ENCODE results near the gene UCHL5.
"Not testable (repeated sequence)": the region's sequence is repeated elsewhere in the genome, so short reads cannot be mapped to it uniquely, and the experiment has no call there.

The UCHL5 gene

DNA sequence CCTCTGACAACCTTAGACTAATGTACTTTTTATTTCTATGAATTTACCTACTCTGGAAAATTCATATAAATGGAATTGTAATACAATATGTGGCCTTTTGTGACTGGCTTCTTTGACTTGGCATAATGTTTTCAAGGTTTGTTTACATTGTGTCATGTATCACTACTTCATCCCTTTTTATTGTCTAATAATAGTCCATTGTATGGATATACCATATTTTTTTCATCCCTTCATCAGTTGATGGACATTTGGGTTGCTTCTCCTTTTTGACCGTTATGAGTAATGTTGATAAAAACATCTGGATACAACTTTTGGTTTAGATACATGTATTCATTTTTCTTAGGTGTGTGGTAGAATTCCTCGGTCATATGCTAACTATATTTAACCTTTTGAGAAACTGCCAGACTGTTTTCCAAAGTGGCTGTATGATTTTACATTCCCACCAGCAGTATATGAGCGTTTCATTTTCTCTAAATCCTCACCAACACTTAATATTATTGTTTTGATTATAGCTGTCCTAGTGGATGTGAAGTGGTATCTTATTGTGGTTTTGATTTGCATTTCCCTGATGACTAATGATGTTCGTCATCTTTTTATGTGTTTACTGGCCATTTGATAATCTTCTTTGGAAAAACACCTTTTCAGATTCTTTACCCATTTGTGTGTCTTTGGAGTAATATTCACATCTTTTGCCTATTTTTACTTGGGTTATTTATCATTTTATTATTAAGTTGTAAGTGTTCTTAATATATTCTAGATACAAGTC, 3.7 kb upstream of the UCHL5 start:
- FAIRE-seq = no peak

DNA sequence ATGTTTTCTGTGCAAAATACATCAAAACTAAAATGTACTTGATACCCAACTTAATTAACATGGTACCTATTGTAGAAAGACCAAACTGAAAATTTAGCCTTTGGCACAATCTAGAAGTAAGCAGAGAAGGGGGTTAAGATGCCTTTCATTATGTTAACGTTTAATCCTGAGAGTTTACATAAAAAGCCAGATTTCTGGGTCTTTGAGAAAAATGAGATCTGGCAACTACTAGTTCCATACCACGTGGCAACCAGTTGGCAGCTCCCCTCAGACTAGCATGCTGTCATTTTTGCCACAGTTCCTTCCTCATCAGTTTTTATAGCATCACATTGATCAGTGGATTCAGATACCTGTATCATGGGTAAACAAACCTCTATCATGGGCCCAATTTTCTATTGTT, 1.8 kb upstream of the UCHL5 start:
- no peak for FAIRE-seq

DNA sequence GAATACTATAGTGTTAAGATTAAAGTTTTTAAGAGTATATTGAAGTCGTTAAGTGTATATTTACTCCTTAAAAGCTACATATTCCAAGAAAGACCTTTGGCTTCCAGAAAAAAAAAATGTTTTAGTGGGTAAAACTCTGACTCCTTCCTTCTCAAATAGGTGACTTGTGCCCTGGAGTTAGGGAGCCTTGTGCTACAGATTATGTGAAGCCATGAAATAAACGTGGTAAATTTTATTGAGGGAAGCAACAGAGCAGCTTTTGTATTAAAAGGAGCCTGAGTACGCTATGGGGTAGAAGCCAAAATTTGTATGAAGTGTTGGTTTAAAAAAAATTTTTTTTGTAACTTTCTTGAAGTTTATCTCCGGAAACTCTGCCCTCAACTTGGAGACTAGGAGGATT, 1.2 kb upstream of the UCHL5 start:
- FAIRE-seq = no peak

DNA sequence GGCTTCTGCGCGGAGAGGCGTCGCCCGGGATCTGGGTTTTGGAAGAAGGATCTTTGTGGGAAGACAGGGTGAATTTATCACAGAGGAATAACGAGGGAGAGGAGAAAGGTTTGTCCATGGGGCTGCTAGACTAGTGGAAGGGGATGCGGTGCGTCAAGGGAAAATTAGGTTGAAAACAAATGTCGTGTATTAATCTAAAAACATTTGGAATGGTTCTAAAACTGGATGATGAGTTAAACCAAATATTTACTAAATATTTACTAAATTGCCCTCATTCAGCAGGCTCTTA, 899 bp upstream of the UCHL5 start:
- peak; percentile 19 for FAIRE-seq

DNA sequence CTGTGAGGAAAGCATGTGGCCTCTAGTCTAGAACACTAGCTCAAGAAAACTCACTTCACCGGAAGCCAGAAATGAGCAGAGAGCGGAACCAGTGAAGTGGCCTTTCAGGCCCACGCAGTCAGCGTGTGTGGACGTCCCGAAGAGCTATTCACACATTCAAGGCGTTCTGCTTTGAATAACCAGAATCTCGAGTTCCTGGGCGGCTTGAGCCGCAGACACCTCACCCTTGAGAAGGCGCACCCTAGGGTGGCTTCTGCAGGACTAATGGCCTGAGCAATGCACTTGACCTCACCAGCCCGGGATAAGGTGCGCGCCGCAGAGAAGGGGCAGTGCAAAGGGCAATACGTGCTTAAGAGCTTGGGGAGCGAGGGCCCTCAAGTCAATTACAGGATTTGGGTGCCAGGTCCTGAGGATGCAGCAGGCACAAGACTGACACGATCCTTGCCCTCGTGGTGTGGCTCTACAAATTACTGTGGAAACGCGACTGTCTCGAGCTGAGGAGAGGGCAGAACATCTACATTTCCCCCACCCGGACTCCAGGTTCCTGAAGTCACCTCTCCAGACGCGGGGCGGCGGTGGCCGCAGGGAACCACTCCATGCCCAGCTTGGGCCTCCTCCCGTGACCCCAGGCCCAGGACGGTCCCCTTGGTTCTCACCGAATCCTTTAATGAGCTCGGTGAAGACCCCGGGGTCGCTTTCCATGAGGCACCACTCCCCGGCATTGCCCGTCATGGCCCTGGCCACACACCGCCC, 455 bp downstream of the UCHL5 start:
- FAIRE-seq = no peak

DNA sequence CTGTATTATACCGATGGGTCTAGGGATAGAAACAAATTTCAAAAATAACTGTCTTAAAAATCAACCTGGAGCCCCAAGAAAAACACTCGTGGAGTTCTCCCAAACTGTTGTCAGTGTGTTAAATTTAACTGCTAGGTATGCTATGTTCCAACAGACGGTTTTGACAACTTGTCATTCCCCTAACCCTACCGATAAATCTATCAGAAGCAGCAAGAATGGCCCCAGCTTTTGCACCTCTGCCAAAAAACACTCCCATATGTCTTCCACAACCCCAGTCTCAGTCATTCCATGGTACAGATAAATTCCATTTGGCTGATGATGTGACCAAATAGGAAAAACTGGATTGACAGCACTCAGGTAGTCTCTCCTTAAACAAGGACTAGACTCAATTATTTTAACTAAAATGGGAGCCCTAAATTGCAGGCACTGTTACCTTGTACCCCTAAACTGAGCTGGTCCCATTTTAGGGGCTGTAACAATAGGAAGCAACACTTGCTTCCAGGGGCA, 4.9 kb downstream of the UCHL5 start:
- FAIRE-seq = no peak

DNA sequence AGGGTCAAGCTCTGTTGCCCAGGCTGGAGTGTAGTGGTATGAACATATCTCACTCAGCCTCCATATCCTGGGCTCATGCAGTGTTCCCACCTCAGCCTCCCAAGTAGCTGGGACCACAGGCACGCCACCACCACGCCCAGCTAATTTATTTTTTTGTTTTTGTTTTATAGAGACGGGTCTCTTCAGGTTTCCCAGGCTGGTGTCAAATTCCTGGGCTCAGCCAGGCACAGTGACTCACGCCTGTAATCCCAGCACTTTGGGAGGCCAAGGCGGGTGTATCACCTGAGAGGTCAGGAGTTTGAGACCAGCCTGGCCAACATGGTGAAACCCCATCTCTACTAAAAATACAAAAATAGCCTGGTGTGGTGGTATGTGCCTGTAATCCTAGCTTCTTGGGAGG, 10.2 kb downstream of the UCHL5 start:
- FAIRE-seq = not testable (repeated sequence)

DNA sequence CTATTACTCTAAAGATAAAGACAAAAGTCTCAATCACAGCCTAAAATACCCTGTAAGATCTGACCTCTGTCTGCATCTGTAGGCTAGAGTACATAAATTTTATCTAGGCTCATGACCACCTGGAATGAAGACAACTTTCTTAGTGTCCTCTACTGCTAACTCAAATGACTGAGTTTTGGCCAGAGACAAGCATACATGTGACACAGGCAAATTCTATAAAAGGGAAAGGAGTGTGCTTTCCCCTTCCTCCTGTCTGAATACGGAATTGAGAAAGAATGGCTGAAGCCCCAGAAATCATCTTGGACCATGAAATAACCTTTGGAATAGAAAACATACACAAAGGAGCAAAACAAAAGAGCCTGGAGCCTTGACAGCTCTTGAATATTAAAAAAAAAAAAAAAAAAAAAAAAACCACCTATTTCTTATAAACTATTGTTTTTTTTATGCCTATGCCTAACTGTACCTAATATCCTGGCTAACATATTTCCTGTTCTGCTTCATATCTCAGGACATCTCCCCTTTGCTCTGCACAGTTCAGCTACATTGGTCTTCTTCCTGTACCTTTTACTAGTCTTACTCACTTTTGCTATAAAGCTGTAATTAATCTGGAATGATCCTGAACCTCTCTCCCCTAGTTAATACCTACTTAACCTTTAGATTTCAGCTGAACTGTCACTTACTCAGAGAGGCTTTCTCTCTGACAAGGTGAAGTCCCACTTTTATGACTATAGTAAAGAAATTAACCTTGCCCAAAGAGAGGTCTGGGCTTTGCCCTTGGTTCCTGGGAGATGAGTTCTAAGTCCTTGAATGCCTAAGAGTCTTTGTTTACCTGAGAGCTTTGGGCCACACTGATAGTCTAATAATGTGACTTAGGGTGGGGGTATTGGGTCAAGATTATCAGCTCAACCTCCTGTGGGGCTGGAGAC, 16.1 kb downstream of the UCHL5 start:
- FAIRE-seq = no peak

DNA sequence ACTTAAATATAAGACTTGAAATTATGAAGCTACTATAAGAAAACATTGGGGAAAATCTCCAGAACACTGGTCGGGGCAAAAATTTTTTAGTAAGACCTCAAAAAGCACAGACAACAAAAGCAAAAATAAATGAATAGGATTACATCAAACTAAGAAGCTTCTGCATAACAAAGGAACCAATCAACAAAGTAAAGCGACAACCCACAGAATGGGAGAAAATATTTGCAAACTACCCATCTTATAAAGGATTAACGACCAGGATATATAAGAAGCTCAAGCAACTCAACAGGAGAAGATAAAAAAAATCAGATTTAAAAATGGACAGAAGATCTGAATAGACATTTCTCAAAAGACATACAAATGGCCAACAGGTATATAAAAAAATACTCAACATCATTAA, 19.1 kb downstream of the UCHL5 start:
- FAIRE-seq = no peak

DNA sequence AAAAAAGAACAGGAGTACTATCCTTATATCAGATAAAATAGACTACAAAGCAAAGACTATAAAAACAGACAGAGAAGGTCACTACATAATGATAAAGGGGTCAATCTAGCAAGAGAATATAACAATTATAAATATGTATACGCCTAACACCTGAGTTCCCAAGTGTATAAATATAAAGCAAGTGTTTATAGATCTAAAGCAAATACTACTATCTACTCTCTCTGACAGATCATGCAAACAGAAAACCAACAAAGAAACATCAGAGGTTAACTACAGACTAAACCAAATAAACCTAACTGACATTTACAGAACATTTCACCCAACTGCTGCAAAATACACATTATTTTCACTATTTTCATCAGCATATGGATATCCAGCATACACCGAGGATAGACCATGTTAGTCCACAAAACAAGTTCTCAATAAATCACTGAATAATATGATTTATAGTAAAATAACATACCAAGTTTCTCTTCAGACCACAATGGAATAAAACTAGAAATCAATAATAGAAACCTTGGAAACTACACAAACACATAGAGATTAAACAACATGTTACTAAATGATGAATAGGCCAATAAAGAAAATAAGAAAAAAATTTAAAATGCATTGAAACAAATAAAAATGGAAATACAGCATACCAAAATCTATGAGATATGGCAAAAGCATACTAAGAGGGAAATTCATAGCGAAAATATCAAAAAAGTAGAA, 22.7 kb downstream of the UCHL5 start:
- peak; percentile 71 for FAIRE-seq

DNA sequence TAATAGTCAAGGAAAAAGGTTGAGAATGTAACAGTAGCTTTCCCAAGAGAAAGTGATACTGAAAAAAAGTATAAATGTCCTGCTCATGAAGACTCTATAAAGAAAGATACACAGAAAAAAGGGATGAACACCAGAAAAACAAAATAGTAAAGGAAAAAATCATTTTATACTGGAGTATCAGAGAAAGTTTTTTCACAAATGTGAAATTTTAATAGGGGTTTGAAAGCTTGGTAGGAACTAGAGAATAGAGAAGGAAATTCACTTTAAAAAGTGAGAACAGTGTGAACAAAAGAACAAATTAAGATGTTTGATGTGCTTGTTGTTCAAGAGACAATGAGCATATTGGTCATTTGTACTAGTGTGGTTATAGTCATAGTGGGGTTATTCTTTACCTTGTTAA, 25.6 kb downstream of the UCHL5 start:
- FAIRE-seq = no peak

DNA sequence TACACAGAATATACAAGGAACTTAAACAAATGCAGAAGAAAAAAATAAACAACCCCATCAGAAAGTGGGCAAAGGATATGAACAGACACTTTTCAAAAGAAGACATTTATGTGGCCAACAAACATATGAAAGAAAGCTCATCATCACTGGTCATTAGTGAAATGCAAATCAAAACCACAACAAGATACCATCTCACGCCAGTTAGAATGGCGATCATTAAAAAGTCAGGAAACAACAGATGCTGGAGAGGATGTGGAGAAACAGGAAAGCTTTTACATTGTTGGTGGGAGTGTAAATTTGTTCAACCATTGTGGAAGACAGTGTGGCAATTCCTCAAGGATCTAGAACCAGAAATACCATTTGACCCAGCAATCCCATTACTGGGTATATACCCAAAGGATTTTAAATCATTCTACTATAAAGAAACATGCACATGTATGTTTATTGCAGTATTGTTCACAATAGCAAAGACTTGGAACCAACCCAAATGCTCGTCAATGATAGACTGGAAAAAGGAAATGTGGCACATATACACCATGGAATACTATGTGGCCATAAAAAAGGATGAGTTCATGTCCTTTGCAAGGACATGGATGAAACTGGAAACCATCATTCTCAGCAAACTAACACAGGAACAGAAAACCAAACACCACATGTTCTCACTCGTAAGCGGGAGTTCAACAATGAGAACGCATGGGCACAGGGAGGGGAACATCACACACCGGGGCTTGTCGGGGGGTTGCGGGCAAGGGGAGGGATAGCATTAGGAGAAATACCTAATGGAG, 26.3 kb downstream of the UCHL5 start:
- not testable (repeated sequence) for FAIRE-seq

DNA sequence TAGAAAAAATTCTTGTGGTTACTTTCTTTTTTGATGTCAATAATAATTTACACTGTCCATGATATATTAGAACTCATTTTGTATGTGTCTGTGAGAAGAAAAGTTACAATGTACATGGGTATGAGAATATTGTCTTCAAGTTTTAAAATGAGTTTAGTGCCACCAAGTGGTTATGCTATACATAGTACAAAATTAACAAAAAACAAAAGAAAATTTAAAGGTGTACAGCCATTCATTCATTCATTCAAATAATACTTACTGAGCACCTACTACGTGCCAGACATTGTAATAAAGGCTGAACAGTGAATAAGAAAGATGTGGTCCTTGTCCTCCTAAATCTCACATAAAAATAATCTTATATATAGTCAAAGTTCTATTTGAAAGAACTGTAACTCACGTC, 27.7 kb downstream of the UCHL5 start:
- peak; percentile 97 for FAIRE-seq

DNA sequence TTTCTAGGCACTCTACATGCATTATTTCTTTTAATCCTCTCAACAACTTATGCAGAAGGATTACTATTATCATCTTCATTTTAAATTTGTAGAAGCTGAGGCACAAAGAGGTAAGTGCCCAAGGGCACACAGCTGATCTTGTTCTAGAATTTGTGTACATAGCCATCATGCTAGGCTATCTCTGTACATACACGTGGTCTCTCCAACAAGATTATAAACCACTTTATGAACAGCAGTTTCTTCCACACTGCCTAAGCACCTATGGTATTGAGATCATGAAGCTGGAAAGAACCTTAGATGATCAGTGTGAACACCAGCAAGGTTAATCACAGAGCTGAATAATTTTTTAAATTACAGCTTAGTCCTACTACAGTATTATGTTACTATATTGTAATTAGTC, 28.9 kb downstream of the UCHL5 start:
- no peak for FAIRE-seq

DNA sequence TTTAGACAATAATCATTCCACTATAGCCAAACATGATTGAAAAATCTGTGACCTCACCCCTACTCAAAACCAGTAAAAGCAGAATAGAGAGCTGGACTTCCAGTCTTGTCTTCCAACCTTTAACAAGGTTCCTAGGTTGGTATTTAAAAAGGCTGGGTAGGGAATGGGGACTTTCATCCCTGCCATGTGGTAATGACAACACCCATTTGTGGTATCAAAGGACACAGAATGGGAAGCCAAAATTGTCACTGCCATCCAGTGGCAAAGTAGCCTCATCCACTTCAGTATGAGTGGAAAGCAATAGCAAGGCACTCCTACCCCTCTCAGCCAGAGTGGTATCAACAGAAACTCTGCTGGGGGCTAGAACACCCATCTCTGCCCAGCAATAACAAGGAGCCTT, 33.9 kb downstream of the UCHL5 start:
- FAIRE-seq = no peak

DNA sequence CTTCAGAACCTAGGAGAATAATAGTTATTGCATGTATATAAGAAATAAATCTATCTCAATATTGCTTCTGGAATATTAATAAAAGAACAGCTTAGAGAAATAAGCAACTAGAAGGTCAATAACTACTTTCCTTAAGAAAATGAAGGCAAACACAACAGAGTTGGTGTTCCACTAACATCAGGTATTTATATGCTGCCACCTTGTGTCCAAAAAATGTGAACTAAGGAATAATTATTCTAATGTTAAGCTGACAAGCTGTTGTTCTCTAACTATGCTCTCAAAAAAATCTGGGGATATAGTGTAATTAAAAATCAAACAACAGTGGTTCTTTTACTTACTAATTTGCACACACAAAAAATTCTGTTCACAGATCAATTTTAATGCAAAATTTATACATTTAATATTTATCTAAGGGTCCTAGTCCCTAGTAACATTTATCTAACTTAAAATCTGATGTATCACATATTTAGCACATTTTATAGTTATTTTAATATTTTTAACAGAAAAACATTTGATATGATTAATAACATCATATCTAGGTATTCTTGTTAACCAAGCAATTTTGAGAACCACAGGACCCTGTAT, 39.6 kb downstream of the UCHL5 start:
- FAIRE-seq = peak; percentile 99

DNA sequence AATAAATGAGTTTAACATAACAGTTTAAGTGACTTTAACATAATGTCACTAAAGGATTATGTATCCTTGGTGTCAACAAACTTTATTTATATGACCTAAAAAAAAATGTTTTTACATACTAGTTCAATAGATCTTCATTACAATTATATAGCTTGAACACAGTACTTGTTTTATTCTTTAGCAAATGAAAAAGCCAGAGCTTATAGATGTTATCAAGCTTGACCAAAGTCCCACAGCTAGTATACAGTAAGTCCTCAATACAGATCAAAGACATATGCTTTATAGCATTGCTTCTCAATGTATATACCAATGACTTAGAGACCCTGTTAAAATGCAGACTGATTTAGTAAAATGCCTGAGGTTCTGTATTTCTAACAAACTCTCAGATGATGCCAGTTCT, 42.4 kb downstream of the UCHL5 start:
- peak; percentile 88 for FAIRE-seq

DNA sequence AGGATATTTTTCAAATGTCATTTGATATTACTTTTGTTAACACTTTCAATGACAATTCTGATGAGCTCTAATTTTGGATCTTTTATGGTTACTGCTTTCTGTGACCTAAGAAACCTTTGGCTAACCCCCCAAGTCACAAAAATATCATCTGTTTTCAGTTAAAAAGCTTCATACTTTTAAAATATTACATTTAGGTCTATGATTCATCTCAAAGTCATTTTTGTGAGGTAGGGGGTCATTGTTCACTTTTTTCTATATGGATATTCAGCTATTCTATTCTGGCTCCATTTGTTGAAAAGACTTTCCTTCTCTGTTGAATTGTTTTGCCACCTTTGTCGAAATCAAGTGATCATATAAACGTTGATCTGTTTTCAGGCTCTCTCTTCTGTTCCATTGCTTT, 44.8 kb downstream of the UCHL5 start:
- FAIRE-seq = no peak

DNA sequence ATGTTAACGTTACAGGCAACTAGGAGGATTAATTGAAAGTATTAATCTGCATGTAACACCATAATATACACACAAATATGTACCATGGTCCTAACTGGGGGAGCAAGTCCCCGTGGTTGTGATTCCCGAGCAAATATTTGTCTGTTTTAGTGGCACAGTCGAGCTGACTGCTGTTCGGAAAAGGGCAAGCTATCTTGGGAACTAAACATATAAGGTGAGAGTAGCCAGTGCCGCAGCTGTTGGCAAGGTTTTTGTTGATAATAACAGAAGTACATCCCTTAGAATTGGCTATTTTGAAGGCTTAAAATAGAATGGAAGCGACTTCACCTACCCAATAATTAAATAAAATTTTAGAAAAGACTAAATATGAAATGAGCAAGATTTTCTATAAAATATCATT, 45.5 kb downstream of the UCHL5 start:
- no peak for FAIRE-seq

DNA sequence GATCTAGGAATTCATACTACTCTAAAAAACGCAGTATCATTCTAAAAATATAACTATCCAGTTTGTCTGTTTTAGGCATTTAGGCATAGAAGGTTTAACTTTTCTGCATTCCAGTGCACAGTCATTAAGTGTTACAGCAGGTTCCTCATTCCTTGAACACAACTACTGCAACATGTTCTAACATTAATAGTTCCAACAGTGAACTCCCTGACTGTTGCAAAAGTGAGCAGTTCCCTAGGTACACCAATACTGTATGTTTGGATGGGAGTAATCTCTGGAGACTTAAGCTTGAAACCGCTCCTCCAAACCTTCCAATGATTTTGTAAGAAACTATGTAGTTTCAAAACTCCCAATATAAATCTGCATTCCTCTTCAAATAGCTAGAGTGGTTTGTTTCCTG, 46.2 kb downstream of the UCHL5 start:
- no peak for FAIRE-seq

DNA sequence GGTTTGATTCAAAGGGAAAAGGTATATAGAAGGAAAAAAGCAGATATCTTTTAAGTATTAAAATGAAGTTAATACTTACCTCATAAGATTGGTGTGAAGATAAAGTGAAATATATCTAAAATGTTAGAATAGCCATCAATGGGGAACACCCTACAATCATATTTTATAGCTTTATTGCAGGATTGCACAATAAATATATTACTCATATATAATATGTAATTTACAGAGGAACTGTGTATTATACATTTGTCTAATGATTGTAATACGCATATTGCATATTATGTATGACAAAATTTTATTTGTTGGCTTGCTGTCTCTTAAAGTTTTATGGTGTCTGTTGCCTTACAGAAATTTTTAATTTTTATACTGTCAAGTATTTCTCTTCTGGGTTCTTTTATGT, 47.8 kb downstream of the UCHL5 start:
- FAIRE-seq = peak; percentile 19

DNA sequence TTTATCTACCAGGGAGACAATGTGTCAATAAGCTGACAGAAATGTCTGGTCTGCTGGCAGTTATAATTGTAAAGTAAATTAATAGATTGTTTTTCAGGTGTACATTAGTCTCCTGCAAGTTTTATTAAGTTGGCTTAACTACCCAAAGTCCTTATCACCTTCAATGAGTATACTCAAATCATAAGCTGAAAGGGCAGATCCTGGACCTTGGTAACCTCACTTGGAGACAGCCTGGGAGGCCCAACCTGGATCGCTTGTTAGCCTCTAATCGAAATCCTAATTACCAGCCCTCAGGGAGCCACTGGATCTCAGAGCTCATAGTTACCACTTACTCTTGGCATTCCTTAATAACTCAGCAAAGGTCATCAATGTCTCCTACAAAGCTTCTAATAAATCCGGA, 49.7 kb downstream of the UCHL5 start:
- FAIRE-seq = no peak

All from TTC549 (cell line).